A172 (cell line): ENCODE measurements around the gene CYP46A1. TPM values are rescaled to one million over a fixed set of nuclear protein-coding genes. Genes with fewer than 3 reads are reported as not detected.
"Not testable (repeated sequence)": the region's sequence is repeated elsewhere in the genome, so short reads cannot be mapped to it uniquely, and the experiment has no call there.

Source experiments
- DNase-seq: peaks from one replicate; pipeline ENCODE4 v3.0.0-alpha.2; 2015; ENCODE audit warnings: low spot score
- total RNA-seq: library from RNA; depleted of rRNA; stranded (reverse); fragments of >200 nt; shearing (Covaris generic); gene quantifications from 2 replicates; pipeline ENCODE4 v1.2.3, GENCODE V29; 2014; rRNA removed

Gene CYP46A1
- total RNA-seq: 0.12 and 0.96 TPM in 2 replicates

- peak; percentile 88 for DNase-seq
These were observed at the start of gene CYP46A1 for GRCh38 chr14:99683619-99684409. TSS of gene CYP46A1 (plus strand) at chr14:99684298. CDS start at chr14:99684418, 120 bp downstream.

GRCh38 chr14:99634443-99634842 is 49.7 kb upstream of the CYP46A1 start:
- DNase-seq: no peak

GRCh38 chr14:99635116-99635515 is 49.0 kb upstream of the CYP46A1 start:
- DNase-seq: no peak

- DNase-seq: no peak
These were observed 47.6 kb upstream of the CYP46A1 start for GRCh38 chr14:99636487-99636886.

GRCh38 chr14:99637624-99638023 is 46.5 kb upstream of the CYP46A1 start:
- no peak for DNase-seq

GRCh38 chr14:99642771-99643170 is 41.3 kb upstream of the CYP46A1 start:
- not testable (repeated sequence) for DNase-seq

GRCh38 chr14:99643343-99643742 is 40.8 kb upstream of the CYP46A1 start:
- DNase-seq: no peak

- DNase-seq: no peak
These were observed 40.0 kb upstream of the CYP46A1 start for GRCh38 chr14:99644035-99644587.

- no peak for DNase-seq
These were observed 39.2 kb upstream of the CYP46A1 start, which contains the start of gene HHIPL1 for GRCh38 chr14:99644723-99645544. TSS of gene HHIPL1 (plus strand) at chr14:99645129. CDS start at chr14:99645208, 79 bp downstream.

GRCh38 chr14:99645545-99646505 is 38.3 kb upstream of the CYP46A1 start:
- DNase-seq: no peak

GRCh38 chr14:99647411-99647810 is 36.7 kb upstream of the CYP46A1 start:
- DNase-seq: no peak

- DNase-seq: no peak
These were observed 35.9 kb upstream of the CYP46A1 start for GRCh38 chr14:99648027-99648784.

GRCh38 chr14:99649219-99649618 is 34.9 kb upstream of the CYP46A1 start:
- DNase-seq: peak; percentile 30

- DNase-seq: no peak
These were observed 34.5 kb upstream of the CYP46A1 start for GRCh38 chr14:99649643-99650042.

GRCh38 chr14:99650189-99650588 is 33.9 kb upstream of the CYP46A1 start:
- no peak for DNase-seq

GRCh38 chr14:99651953-99652746 is 31.9 kb upstream of the CYP46A1 start:
- no peak for DNase-seq

- DNase-seq: peak; percentile 74
These were observed 29.7 kb upstream of the CYP46A1 start for GRCh38 chr14:99654235-99654985.

GRCh38 chr14:99655521-99655920 is 28.6 kb upstream of the CYP46A1 start:
- no peak for DNase-seq

- no peak for DNase-seq
These were observed 27.9 kb upstream of the CYP46A1 start for GRCh38 chr14:99656171-99656570.
